K562 (cell line): ENCODE data around the gene OLFM3. TPM values are rescaled to one million over a fixed set of nuclear protein-coding genes. Genes with fewer than 3 reads are reported as not detected.

Experiments used
- ATAC-seq: fragments of 200-7000 bp; cut with Tn5 transposase; 3 replicates; pipeline ENCODE4 v1.9.1; 2020; ENCODE audit warnings: moderate library complexity
- BruUV-seq: library from RNA; stranded (reverse); fragments of 400-500 nt; replicated peaks from 2 replicates; lab custom pipeline; 2021; lab: Mats Ljungman, UMichigan
- CTCF ChIA-PET: fragments of 300-600 bp; formaldehyde crosslinking; extraction: SDS; loops from one replicate; lab custom pipeline; 2021; ENCODE audit warnings: low intra/inter-chr PET ratio; lab: Yijun Ruan, JAX
- POLR2A ChIA-PET: fragments of 300-600, 350-650 bp; sonication (Branson Sonifier 250); formaldehyde crosslinking; extraction: SDS; loops from one replicate; lab custom pipeline; 2021; ENCODE audit warnings: antibody characterized with exemption, inconsistent platforms; lab: Yijun Ruan, JAX
- DNase-seq, 4 experiments: peaks; one replicate each; pipeline versions ENCODE4 v3.0.0 to v3.0.0-alpha.2; 2011 to 2018; ENCODE audit warnings: low spot score in 3 of 4, mixed read lengths in 3 of 4; ENCODE audit errors: extremely low read depth in 1 of 4
- FAIRE-seq: peaks from 2 replicates; lab custom pipeline; 2011; peaks lifted over from hg19 to GRCh38; lab: Jason Lieb, UNC
- H2AFZ ChIP-seq: 2 replicates; pipeline ENCODE4 v1.6.0; 2011; ENCODE audit warnings: low read depth, low read length, control low read depth, inconsistent platforms
- H3K27ac ChIP-seq: fragments of 200-600 bp; 3 replicates; pipeline ENCODE4 v1.8.0; 2011; ENCODE audit warnings: low read depth, mild to moderate bottlenecking, control low read depth, inconsistent platforms, low read length, moderate library complexity, mixed read lengths; ENCODE audit errors: extremely low read depth
- H3K27me3 ChIP-seq, 2 experiments: fragments of 300-600 bp in 1 of 2; 2 replicates in 1 of 2; 3 replicates in 1 of 2; pipeline versions ENCODE4 v1.6.0 to v1.8.0; 2011; ENCODE audit warnings: inconsistent platforms in 2 of 2, low read length in 2 of 2, mild to moderate bottlenecking in 1 of 2, mixed read lengths in 1 of 2, moderate library complexity in 1 of 2; ENCODE audit not compliant: control insufficient read depth in 2 of 2, insufficient read depth in 2 of 2
- H3K36me3 ChIP-seq: fragments of 300-600 bp; 3 replicates; pipeline ENCODE4 v1.8.0; 2011; ENCODE audit warnings: mild to moderate bottlenecking, low read length, inconsistent platforms; ENCODE audit not compliant: control insufficient read depth, insufficient read depth
- H3K4me1 ChIP-seq, 2 experiments: fragments of 200-600 bp in 1 of 2; replicated peaks in 1 of 2; 2 replicates in 1 of 2; 3 replicates in 1 of 2; pipeline versions ENCODE4 v1.5.1 to v1.8.0; 2011; ENCODE audit warnings: inconsistent platforms in 2 of 2, low read length in 2 of 2, mild to moderate bottlenecking in 1 of 2, mixed read lengths in 1 of 2, moderate library complexity in 1 of 2; ENCODE audit not compliant: control insufficient read depth in 2 of 2, insufficient read depth in 2 of 2
- H3K4me2 ChIP-seq: 2 replicates; pipeline ENCODE4 v1.6.1; 2011; ENCODE audit warnings: low read length, control low read depth, inconsistent platforms, mixed read lengths; ENCODE audit not compliant: insufficient read depth
- H3K4me3 ChIP-seq: fragments of 200-600 bp; sonication (generic), shearing (Covaris generic); 2 replicates; pipeline ENCODE4 v1.5.1; 2016; ENCODE audit warnings: control low read depth, inconsistent platforms
- H3K79me2 ChIP-seq: fragments of 200-600 bp; 3 replicates; pipeline ENCODE4 v1.8.0; 2011; ENCODE audit warnings: low read length, inconsistent platforms; ENCODE audit not compliant: control insufficient read depth, insufficient read depth
- H3K9ac ChIP-seq, 2 experiments: 2 replicates each; pipeline versions ENCODE4 v1.6.0 to v1.6.1; 2011; ENCODE audit warnings: low read depth in 2 of 2, low read length in 2 of 2, control low read depth in 1 of 2, inconsistent platforms in 1 of 2, mild to moderate bottlenecking in 1 of 2, mixed read lengths in 1 of 2; ENCODE audit not compliant: insufficient read depth in 1 of 2
- H3K9me1 ChIP-seq: one replicate; pipeline ENCODE4 v1.6.0; 2011; ENCODE audit warnings: inconsistent platforms, mild to moderate bottlenecking, low read length, moderate library complexity; ENCODE audit not compliant: control insufficient read depth, insufficient read depth
- H3K9me3 ChIP-seq: replicated peaks from 2 replicates; pipeline ENCODE4 v1.5.1; 2011; ENCODE audit warnings: low read depth, low read length, inconsistent platforms; ENCODE audit not compliant: control insufficient read depth, insufficient read depth
- H4K20me1 ChIP-seq: replicated peaks from 2 replicates; pipeline ENCODE4 v1.6.1; 2011; ENCODE audit warnings: low read length, inconsistent platforms, mixed read lengths; ENCODE audit not compliant: control insufficient read depth, insufficient read depth
- JUNB ChIP-seq: fragments of 450-650 bp; formaldehyde crosslinking; conservative IDR thresholded peaks from 2 replicates; pipeline ENCODE4 v1.4.0; 2020; ENCODE audit warnings: mild to moderate bottlenecking
- POLR2B ChIP-seq: fragments of 450-650 bp; IDR thresholded peaks from 2 replicates; pipeline ENCODE4 v1.6.1; 2018; ENCODE audit warnings: low read depth; ENCODE audit not compliant: partially characterized antibody
- SIRT6 ChIP-seq: IDR thresholded peaks from one replicate; pipeline ENCODE4 v1.6.1; 2012; ENCODE audit warnings: low read depth, mild to moderate bottlenecking, control low read depth, inconsistent platforms, low read length, moderate library complexity
- XRCC5 ChIP-seq: fragments of 200-400 bp; formaldehyde crosslinking; IDR thresholded peaks from 2 replicates; pipeline ENCODE4 v1.6.1; 2017; ENCODE audit warnings: low read depth, mild to moderate bottlenecking, low read length
- ZSCAN29 ChIP-seq: fragments of 450-650 bp; IDR thresholded peaks from 2 replicates; pipeline ENCODE4 v1.6.1; 2017
- WGBS: fragments of 100-300 bp; shearing (Covaris generic); methylation state at CpG from one replicate; pipeline ENCODE4 v1.1.6; 2016; ENCODE audit warnings: low coverage, mixed read lengths; ENCODE audit not compliant: insufficient coverage; ENCODE audit errors: missing lambda C conversion rate; 5-methylcytosine and 5-hydroxymethylcytosine counted together
- in situ Hi-C: fragments of 300-500 bp; cut with MboI; formaldehyde crosslinking; loops from 4 replicates; pipeline ENCODE4 v1.15.0; 2018; ENCODE audit warnings: inconsistent platforms, mixed read lengths
- intact Hi-C: fragments of 100-400 bp; cut with micrococcal nuclease; formaldehyde crosslinking; loops from 2 replicates; pipeline ENCODE4 v1.14.2; 2022
- polyA plus RNA-seq, 8 experiments: library from polyadenylated mRNA; depleted of rRNA in 4 of 8; stranded (reverse) in 5 of 8; unstranded in 3 of 8; fragments of >200 nt; fragmentation: Nextera tagmentation in 2 of 8; fragmentation: Illumina TruSeq in 1 of 8; extraction: Ambion mirVana in 2 of 8; extraction: Trizol in 1 of 8; gene quantifications; 2 replicates each; pipeline versions ENCODE4 v1.2.1 to v1.2.3, GENCODE V29; 2011 to 2014; ENCODE audit warnings: inconsistent platforms in 1 of 8, missing spikeins in 1 of 8
- total RNA-seq, 7 experiments: library from RNA; depleted of rRNA in 6 of 7; stranded (reverse); fragments of >200 nt in 6 of 7; fragmentation: Illumina TruSeq in 2 of 7; extraction: Trizol in 2 of 7; gene quantifications; 2 replicates each; pipeline versions ENCODE4 v1.2.1 to v1.2.3, GENCODE V29; 2011 to 2021; ENCODE audit warnings: low replicate concordance in 1 of 7
- TF ChIP-seq, protein P1 (sequence below): fragments of 450-650 bp; formaldehyde crosslinking; IDR thresholded peaks from 2 replicates; pipeline ENCODE4 v1.4.0; 2020; ENCODE audit warnings: mild to moderate bottlenecking, moderate library complexity
- TF ChIP-seq, protein P2 (sequence below): sonication (generic); formaldehyde crosslinking; IDR thresholded peaks from 2 replicates; pipeline ENCODE4 v1.8.0; 2022; ENCODE audit warnings: missing genetic modification reagents, mild to moderate bottlenecking, borderline replicate concordance
- TF ChIP-seq, protein P3 (sequence below): fragments of 200-800 bp; sonication (Bioruptor generic); IDR thresholded peaks from 2 replicates; pipeline ENCODE4 v1.6.1; 2017; ENCODE audit warnings: missing genetic modification characterization, missing compliant biosample characterization

Gene OLFM3
- total and polyA plus RNA-seq, 9 of the 15 experiments (the other 6 are each of a cell fraction or from before 2014, with no cell fraction given) = 0.07 TPM; not detected in 8

DNA sequence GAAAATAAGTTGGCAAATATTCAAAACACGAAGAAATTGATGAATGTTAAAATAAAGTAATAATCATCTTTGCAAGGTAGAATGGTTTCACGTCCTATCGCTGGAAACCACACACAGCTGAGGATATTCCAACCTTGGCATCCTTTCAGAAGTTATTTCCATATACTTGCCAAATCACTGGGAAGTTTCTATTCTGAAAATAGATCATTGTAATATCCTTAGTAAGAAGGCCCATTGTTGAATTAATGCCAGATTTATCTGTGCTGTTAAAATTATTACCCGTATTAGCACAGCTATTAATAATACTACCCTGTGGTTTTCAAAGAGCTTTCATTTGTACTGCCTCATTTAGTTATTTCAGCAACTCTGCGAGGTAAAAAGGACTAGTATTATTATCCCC, 81.1 kb downstream of the OLFM3 start:
- TF ChIP-seq XRCC5 (no peak), POLR2B (no peak), JUNB (CRISPR knock-in tag) (no peak), ZSCAN29 (no peak), SIRT6 (no peak)
- TF ChIP-seq, protein P1, sequence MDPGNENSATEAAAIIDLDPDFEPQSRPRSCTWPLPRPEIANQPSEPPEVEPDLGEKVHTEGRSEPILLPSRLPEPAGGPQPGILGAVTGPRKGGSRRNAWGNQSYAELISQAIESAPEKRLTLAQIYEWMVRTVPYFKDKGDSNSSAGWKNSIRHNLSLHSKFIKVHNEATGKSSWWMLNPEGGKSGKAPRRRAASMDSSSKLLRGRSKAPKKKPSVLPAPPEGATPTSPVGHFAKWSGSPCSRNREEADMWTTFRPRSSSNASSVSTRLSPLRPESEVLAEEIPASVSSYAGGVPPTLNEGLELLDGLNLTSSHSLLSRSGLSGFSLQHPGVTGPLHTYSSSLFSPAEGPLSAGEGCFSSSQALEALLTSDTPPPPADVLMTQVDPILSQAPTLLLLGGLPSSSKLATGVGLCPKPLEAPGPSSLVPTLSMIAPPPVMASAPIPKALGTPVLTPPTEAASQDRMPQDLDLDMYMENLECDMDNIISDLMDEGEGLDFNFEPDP (CRISPR knock-in tag) = no peak
- TF ChIP-seq, protein P2, sequence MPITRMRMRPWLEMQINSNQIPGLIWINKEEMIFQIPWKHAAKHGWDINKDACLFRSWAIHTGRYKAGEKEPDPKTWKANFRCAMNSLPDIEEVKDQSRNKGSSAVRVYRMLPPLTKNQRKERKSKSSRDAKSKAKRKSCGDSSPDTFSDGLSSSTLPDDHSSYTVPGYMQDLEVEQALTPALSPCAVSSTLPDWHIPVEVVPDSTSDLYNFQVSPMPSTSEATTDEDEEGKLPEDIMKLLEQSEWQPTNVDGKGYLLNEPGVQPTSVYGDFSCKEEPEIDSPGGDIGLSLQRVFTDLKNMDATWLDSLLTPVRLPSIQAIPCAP (CRISPR knock-in tag) = no peak
- TF ChIP-seq, protein P3, sequence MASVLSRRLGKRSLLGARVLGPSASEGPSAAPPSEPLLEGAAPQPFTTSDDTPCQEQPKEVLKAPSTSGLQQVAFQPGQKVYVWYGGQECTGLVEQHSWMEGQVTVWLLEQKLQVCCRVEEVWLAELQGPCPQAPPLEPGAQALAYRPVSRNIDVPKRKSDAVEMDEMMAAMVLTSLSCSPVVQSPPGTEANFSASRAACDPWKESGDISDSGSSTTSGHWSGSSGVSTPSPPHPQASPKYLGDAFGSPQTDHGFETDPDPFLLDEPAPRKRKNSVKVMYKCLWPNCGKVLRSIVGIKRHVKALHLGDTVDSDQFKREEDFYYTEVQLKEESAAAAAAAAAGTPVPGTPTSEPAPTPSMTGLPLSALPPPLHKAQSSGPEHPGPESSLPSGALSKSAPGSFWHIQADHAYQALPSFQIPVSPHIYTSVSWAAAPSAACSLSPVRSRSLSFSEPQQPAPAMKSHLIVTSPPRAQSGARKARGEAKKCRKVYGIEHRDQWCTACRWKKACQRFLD (CRISPR knock-in tag) = no peak
- BruUV-seq = no TSS peak
- intact Hi-C loops (no loop called here), in situ Hi-C loops (no loop called here)
- Histone ChIP-seq H3K79me2 (no peaks in the 10 kb centered on the region), H3K4me3 (no peak overlapping the region), H3K27ac (no peak overlapping the region), H3K9me3 (no peaks in the 10 kb centered on the region), H3K36me3 (no peaks in the 10 kb centered on the region), H2AFZ (no peak overlapping the region), H3K4me2 (no peak overlapping the region), H3K27me3 (no peaks in the 10 kb centered on the region), H3K4me1 (no peaks in the 10 kb centered on the region), H3K9me1 (no peaks in the 10 kb centered on the region), H3K9ac (no peak overlapping the region), H4K20me1 (no peaks in the 10 kb centered on the region)
- DNase-seq = no peak
- WGBS = 2% methylated on average over 5 of the region's 5 CpGs
- ChIA-PET CTCF (no interaction called here), POLR2A (no interaction called here)
- ATAC-seq = no peak
- no peak for FAIRE-seq
